ENCODE measurements around the gene PICALM.

Gene PICALM

GRCh38 chr11:86047275-86047991, 21.5 kb downstream of the PICALM start:
- DNase-seq (ENCODE audit: low read depth in 3 of 3) = no peak

GRCh38 chr11:86046116-86046515, 22.8 kb downstream of the PICALM start:
- DNase-seq (ENCODE audit: low read depth in 3 of 3) = no peak

- no peak for DNase-seq (ENCODE audit: low read depth in 3 of 3)
Observed at GRCh38 chr11:86043765-86044503, 24.9 kb downstream of the PICALM start.

- DNase-seq (ENCODE audit: low read depth in 3 of 3) = peak in 1 of 3 experiments; percentile 23
Observed at GRCh38 chr11:86041975-86042378, 26.9 kb downstream of the PICALM start.

DNA sequence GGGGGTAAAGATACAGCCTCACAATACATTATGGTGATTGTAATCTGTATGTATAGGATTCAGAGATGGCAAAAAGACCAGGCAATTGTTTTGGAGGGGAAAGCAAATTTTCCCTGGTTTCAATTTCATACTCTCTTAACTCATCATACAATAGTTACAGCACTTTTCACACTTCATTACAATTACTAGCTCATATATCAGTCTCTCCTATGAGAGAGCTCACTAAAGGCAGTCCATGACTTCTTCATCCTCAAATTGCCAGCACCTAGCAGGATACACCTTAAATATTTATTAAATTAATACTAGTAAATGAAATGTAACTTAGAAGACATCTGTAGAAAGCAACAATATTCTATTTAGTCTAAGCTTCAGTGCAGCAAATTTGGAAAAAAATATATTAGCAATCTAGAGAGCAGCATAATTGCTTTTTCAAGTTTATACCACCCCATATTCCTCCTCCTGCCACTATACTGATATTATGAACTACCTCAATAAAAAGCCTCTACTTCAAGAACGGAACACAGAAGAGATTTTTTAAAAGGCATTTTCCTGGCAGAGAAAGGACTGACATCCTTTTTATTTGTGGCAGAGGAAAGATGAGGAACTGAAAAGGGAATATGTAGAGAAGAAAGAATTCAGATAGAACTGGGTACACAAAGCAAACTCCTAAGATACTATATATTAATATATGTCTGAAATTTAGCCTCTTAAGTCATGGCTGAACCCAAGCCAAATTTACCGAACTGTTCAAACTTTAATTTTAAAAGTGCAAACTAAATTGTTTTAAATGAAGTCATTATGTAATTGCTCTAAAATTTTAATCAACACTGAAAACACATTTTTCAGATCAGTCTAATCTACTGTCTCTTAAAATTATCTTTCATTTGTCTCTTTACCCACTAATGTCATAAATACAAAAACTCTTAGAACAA, 27.7 kb downstream of the PICALM start:
- no peak for DNase-seq (ENCODE audit: low read depth in 3 of 3)

GRCh38 chr11:86039094-86039493, 29.8 kb downstream of the PICALM start:
- no peak for DNase-seq (ENCODE audit: low read depth in 3 of 3)

DNA sequence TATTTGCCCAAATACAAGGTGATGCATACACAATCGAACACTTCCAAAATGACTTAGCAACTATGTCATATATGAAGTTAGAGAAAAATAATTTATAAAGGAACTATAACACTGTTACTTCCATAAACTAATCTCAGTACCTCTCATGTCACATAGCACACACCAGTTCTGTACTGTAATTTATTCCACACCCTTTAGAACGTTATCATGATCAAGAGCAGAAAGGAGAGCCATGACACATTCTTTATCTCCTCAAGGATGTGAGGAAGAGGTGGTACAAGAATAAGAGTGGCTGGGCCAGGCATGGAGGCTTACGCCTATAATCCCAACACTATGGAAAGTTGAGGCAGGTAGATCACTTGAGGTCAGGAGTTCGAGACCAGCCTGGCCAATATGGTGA, 31.1 kb downstream of the PICALM start:
- DNase-seq (ENCODE audit: low read depth in 3 of 3) = no peak

- no peak for DNase-seq (ENCODE audit: low read depth in 3 of 3)
Observed at GRCh38 chr11:86035920-86036319, 33.0 kb downstream of the PICALM start.

DNA sequence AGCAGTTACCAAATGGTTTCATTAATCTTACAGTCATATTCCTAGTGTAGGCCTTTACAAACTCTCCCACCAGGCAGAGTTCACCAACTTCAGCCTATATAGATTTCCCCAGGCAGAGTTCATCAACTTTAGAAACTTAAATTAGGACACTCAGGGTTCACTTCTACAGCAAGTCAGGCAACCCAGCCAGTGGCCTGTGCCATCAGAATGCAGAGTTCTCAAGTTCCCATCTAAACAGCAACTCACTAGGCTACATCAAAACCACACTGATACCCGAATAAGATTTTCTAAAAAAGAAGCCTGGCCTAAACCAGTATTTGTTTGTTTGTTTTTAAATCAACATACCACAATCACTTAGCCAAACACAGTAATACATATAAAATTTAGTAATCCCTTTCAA, 33.7 kb downstream of the PICALM start:
- no peak for DNase-seq (ENCODE audit: low read depth in 3 of 3)

DNA sequence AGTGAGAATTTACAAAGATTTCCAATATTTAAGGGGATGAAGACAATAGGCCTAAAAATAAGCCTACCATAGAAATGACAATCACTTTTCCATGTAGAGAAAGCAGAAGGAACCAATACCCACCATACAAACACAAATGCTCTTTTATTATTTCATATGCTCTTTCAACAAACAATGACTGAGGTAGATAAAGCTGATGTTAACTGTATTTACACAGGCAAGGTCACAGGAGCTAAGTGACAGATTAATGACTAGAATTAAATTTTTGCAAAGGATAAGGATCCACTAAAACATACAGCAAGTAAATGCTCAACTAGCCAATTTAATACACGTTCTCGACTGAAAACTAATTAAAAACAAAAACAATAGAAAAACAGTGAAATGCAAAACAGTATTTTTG, 34.2 kb downstream of the PICALM start:
- DNase-seq (ENCODE audit: low read depth in 3 of 3) = no peak

DNA sequence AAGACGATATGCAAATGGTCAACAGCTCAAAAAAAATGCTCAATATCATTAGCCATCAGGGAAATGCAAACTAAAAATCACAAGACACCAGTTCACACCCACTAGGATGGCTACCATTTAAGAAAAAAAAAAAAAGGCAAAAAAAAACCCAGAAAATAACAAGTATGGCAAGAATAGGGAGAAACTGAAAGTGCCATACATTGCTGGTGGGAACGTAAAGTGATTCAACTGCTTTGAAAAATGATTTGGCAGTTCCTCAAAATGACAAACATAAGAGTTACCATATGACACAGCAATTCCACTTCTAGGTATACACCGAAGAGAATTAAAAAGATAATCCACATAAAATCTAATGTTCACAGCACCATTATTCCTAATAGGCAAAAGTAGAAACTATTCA, 47.5 kb downstream of the PICALM start:
- no peak for DNase-seq (ENCODE audit: low read depth in 3 of 3)

DNA sequence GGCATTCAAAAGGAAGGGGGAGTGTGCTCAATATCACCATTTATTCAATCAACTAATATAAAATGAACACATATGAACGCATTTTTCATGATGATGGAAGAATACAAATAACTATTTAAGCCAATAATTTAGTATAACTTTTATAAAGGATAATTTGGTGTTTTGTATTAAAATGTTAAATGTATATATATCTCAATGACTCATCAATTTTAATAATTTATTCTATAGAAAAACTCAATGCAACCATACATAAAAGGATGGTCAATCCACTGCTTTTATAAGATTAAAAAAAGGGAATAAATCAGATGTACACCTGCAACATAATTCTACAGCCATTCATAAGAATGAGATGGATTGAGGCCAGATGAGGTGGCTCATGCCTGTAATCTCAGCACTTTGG, 50.6 kb downstream of the PICALM start:
- no peak for DNase-seq (ENCODE audit: low read depth in 3 of 3)

GRCh38 chr11:86016451-86016850, 52.4 kb downstream of the PICALM start:
- DNase-seq (ENCODE audit: low read depth in 3 of 3) = no peak

DNA sequence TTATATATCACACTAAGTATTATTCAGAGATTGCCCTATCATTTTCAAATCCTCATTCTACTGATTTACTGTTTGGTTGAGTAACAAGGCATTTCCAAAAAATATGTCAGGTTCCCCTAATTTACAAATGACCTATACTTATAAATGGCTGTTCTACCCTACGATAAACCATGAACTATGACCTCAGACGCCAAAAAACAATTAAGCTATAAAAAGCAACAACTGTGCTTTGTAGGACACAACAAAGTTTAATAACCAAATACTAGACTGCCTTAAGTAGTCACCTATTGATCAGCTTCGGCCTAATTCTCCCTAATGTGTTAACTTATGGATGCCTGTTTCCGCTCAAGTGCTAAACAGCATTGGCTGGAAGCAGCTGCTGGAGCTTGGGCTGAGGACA, 53.2 kb downstream of the PICALM start:
- DNase-seq (ENCODE audit: low read depth in 3 of 3) = no peak

GRCh38 chr11:86014221-86014620, 54.7 kb downstream of the PICALM start:
- DNase-seq (ENCODE audit: low read depth in 3 of 3) = no peak

- no peak for DNase-seq (ENCODE audit: low read depth in 3 of 3)
Observed at GRCh38 chr11:86013713-86014112, 55.2 kb downstream of the PICALM start.

DNA sequence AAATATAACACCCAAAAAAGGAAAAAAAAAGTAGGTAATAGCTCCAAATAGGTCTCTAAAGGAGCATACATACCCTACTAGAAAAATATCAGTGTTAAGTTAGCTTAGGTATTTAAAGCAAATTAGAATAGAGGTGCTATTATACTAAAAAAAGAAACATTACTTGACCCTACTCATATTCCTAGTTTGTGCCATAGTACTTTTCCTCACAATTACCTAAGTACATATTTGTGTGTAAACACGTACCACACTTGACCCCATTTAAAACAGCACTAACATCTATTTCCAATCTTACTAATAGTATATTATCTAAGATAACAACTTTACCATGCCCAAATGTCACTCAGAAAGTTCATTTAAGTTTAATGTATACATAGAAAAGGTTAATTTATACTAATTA, 57.7 kb downstream of the PICALM start:
- DNase-seq (ENCODE audit: low read depth in 3 of 3) = no peak

DNA sequence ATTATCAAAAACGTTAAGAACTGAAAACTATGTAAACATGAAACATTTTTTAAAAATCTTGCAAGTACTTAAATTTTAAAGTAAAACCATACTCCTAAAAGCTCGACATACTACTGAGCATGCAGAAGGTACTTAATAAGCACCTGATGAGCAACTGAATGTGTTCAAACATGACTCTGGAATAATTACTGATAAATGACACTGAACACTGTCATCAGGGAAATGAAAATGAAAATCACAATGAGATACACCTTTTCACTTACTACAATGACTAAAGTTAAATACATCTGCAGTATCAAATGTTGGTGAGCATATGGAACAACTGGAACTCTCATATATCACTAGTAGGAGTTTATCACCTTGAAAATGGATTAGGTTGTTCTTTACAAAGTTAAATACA, 65.2 kb downstream of the PICALM start:
- DNase-seq (ENCODE audit: low read depth in 3 of 3) = no peak

GRCh38 chr11:86002431-86002830, 66.5 kb downstream of the PICALM start:
- no peak for DNase-seq (ENCODE audit: low read depth in 3 of 3)

- DNase-seq (ENCODE audit: low read depth in 3 of 3) = no peak
Observed at GRCh38 chr11:85991508-85991907, 77.4 kb downstream of the PICALM start.

DNA sequence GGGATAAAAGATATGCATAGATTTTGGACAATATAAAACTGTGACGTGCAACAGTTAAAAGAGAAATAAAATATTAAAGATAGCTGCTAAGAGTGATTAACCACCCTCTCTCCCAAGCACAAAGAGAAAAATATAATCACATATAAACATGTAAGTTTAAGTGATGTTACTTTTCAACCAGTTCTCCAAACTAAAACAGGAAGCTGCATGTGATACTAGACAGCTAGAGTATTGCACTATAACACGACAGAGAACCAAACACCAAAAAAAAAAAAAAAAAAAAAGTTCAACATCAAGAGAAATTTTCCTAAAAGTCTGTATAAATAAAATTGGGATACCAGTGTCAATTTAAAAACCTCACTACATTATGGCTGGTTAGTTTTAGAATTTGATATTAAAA, 79.1 kb downstream of the PICALM start:
- no peak for DNase-seq (ENCODE audit: low read depth in 3 of 3)

DNA sequence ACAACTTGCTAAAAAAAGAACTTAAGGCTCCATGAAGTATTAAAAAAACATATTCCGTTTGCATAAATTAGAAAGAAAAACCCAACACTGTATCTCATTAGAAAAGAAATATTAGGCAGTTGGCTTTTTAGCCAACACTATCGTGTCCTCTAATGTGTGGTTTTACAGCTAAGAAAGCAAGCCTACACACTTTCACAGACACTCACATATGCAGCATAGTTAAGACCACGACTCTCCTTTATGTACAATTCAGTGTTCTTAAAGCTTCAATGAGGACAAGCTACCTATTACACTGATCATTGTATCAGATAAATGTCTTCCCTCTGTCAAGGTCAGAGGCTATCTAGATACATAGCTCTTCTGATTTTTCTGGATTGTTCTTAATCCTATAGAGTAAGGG, 80.1 kb downstream of the PICALM start:
- no peak for DNase-seq (ENCODE audit: low read depth in 3 of 3)
